HG03342 (cell line): ENCODE results near the gene UBR7.
"Not testable (repeated sequence)": the region's sequence is repeated elsewhere in the genome, so short reads cannot be mapped to it uniquely, and the experiment has no call there.

ENCODE experiments used
- ATAC-seq: cut with Tn5 transposase; IDR thresholded peaks from one replicate; pipeline ENCODE4 v1.9.1; 2021; ENCODE audit warnings: mild to moderate bottlenecking, moderate library complexity; ENCODE audit not compliant: unreplicated experiment

Gene UBR7

DNA sequence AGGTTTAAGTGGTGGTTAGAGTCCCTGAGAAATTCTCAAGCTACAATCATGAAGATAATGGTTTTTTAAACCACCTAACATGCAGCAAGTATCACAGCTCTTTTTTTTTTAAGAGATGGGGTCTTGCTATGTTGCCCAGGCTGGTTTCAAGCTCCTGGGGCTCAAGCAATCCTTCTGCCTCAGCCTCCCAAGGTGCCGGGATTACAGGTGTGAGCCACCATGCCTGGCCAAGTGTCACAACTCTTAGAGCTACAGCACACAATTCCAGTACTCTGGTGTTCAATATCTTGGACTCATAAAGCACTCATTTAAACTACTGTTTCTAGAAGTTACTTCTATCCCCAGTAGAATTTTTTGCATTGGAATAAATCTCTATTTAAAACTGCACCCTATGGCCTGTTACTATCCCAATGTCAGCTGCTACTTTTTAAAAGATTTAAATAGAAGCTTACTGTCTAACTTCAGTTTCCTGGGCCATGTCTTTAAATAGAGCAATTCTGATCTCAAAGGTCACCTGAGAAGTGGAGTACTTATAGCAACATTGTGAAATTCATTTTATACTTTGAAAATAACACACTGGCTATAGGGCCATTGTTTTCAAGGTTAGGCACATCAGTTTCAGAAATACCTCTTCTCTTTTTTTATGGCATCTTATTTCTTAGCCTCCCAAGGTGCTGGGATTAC is 11.6 kb upstream of the UBR7 start:
- no peak for ATAC-seq

DNA sequence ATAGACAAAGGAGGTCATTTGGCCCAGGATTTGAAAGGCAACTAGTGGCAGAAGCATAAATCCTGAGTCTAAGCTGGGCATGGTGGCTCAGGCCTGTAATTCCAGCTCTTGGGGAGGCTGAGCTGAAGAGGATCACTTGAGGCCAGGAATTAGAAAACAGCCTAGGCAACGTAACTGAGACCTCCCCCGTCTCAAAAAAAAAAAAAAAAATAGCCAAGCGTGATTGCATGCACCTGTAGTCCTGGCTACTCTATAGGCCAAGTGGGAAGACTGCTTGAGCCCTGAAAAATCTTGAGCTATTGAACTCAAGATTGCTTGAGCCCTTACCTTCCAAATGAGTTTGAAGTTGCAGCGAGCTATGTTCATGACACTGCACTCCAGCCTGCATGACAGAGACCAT is 8.0 kb upstream of the UBR7 start:
- ATAC-seq: no peak

DNA sequence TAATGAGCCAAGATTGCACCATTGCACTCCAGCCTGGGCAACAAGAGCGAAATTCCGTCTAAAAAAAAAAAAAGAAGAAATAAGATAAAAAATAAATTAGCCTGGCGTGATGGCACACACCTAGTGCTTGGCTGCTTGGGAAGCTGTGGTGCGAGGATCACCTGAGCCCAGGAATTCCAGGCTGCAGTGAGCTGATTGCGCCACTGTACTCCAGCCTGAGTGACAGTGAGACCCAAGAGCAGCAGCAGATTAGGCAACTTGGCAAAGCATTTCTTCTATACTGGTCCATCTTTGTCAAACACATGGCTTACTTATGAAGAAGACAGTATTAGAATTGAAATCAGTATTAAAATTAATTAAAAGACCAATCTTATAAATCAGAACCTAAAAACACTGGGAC is 6.5 kb upstream of the UBR7 start:
- no peak for ATAC-seq

DNA sequence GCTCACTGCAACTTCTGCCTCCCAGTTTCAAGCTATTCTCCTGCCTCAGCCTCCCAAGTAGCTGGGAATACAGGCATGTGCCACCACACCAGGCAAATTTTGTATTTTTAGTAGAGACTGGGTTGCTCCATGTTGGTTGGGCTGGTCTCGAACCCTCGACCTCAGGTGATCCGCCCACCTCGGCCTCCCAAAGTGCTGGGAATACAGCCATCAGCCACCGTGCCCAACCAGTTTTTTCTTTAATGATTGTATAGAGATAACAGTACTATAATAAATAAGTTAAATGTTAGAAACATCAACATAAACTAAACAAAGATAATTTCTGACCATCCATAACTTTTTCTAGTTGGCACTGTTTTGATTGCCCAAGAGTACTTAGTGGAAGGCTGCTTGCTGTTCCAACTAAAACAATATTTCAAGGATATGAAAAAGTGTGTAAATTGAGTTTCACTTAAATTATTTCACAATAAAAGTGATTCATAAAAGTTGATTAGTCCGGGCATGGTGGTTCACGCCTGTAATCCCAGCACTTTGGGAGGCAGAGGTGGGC is 5.8 kb upstream of the UBR7 start:
- ATAC-seq: no peak

DNA sequence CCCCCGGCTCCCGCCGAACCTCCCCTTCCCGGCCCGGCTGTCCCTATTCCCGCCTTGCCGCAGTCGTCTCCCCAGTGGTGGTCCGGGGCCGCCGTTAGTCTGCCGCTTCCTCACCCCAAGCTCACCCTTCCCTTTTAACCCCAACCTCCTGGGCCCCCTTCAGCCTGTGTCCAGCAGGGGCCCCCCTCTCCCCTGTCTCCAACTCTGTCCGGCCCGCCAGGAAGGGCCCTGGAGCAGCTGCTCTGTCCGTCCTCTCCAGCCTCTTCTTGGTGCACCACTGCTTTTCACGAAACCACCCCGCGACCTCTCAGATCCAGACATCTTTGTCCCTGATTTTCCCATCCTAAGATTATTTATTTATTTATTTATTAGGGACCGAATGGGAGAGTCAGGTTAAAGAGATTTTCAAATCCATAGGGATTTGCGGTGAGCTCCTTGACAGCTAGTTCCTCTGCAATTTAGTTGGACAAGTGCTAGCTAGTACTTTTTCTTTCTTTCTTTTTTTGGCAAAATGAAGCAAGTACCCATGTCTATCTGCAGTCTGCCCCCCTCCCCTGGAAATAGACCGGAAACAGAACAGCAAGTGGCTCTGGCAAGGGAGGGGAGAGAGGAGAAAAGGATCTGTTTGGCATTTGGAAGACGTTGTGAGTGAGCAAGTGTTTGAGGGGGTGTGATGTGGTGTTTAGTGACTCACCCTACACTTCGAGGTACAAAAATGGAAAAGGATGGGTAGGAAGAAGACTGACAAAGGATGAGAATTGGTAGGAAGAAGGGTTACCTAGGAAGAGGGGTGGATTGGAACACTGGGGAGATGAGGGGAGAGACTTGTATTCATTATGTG is 632 bp downstream of the UBR7 start:
- ATAC-seq: peak; percentile 39

DNA sequence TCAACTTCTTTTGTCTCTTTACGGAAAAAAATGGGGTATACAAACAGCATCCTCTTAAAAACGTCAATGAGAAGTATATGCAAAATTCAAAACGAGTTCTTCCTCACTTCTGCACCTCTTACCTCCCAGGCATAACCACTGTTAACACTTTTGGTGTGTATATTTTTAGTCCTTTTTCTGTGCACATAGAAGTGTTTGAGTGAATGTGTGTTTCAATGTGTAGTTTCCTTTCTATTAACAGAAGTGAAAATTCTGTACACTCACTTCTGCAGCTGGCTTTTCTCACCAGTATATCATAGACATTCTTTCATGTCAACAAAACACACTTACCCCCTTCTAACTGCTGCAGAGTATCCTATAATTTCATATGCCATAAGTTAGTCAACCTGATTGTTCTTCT is 5.4 kb downstream of the UBR7 start:
- ATAC-seq: peak; percentile 50

DNA sequence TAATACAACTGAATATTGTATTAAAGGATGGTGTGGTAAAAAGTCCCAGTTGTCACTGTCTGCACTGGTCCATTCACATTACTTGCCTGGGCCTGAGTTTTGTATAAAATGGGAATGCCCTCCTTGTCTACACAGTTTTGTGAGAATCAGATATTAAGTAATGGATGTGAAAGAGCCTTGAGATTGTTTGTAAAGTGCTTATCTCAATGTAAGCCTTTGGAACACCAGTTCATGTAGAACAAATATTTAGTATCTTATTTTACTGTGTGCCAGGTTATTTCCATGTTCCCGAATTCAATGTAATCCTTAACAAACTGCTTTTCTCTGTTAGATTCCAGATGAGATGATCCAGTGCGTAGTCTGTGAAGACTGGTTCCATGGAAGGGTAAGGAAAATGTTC is 7.5 kb downstream of the UBR7 start:
- no peak for ATAC-seq

DNA sequence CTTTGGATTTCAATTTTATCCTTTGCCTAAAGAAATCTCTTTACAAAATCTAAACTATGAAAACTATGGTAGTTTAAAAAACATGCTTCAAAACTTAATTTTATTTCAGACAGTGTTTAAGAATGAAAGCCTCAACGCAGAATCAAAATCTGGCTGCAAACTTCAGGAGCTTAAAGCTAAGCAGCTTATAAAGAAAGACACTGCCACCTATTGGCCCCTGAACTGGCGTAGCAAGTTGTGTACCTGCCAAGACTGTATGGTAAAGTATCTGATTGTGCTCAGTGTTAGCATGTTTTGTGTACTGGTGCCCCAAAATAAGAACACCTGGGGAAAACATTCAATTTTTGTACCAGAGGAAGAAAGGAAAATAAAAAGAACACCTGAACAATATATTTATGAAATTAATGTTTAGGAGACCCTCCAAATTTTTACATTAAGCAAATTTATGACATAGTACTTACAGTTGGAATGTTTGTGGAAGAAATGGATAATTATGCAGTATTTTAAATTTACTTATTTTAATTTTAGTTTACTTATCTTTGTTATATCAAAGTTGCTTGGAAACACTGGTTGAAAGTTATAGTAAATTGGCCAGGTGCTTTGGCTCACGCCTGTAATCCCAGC is 12.2 kb downstream of the UBR7 start:
- no peak for ATAC-seq

DNA sequence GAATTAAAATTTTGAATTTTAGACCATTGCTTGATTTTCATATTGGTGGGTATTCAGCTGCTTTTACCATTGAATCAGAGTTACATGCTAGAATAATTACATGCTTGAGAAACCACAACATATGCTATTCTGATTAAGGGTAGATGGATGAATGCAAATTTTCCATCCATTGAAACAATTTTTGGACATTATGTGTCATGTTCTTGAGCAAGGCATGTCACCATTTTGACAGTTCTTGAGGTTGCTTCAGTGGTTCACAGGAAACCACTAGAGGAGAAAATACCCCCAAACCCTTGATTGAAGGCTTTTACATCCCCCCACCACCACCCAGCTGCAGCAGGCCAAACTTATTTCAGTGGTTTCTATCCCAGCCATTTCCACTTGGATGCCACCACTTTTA is 13.5 kb downstream of the UBR7 start:
- ATAC-seq: no peak

DNA sequence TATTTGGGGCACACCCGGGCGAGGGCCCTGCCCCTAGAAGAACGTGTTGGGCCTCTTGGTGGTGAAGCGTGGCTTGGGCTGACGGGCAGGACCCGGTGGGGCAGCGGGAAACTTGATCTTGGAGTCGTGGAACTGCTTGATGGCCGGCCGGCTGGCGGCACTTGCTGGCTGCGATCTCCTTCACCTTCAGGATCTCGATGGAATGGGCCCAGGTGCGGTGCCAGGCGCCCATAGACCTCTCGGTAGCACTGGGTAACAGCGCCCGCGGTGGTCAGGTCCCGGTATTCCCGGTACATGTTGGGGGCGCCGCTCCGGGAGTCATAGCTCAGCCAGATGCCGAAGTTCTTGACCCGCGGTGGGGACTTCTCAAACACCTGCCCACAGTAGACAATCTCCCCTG is 16.5 kb downstream of the UBR7 start:
- no peak for ATAC-seq

DNA sequence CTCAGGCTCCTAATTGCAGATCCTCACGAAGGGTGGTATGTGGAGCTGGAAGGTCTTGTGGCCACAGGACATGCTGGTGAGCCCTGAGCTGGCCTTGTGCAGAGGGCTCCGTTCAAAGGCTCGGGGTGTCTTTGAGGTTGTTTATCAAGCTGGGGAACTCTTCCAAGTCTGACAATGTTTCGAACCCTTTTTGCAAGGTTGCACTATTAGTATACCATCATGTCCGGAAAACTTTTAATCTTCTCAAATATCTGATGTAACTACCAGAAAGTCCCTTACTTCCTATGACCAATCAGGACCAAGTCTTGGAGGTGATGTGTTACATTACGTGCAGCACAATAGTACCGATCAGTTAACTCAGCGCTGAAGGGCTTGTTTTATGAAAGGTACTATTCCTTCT is 21.5 kb downstream of the UBR7 start:
- no peak for ATAC-seq

DNA sequence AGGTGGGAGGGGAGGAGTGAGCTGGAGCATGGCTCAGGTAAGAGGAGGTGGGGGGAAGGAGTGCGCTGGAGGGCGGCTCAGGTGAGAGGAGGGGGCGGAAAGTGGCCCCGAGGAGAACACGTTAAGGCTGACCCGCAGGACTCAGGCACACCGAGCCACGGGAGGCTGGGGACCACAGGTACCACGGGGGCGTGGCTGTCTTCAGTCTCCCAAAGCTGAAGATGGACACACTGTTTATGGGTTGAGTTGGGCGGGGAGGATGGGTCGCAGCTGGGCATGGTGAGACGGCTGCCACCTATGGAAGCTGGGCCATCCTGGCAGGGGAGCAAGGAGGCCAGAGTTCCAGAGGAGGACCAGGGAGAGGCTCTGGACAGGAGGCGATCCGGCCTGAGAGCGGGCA is 23.5 kb downstream of the UBR7 start:
- no peak for ATAC-seq

DNA sequence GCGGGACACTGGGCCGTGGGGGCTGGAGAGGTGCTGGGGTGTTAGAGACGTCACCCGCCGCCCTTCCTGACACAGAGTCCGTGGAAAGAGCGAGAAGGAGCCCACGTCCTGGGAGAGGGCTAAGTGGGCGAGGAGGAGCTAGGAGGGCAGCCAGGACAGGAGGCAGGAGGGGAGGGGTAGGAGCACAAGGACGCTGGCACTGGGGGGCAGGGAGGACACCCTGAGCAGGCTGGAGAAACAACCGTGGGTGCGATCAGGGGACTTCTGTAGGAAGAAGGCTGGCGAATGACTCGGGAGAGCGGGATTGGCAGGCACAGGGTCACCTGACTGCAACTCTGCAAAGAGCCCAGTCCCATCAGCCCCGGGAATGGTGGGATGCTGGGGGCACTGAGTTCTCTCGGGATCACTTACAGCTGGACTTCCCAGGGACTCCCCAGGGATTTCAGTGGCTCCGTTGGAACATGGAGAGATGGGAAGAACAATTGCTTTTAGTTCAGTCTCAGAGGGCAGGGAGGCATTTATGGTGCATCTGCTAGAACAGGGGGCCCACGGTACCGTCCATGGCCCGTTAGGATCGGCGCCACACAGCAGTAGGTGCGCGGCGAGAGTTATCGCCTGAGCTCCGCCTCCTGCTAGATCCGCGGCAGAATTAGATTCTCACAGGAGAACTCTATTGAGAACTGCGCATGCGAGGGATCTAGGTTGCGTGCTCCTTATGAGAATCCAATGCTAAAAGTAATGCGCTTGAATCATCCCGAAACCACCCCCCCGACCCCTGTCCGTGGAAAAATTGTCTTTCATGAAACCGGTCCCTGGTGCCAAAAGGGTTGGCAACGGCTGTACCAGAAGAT is 24.3 kb downstream of the UBR7 start:
- no peak for ATAC-seq

DNA sequence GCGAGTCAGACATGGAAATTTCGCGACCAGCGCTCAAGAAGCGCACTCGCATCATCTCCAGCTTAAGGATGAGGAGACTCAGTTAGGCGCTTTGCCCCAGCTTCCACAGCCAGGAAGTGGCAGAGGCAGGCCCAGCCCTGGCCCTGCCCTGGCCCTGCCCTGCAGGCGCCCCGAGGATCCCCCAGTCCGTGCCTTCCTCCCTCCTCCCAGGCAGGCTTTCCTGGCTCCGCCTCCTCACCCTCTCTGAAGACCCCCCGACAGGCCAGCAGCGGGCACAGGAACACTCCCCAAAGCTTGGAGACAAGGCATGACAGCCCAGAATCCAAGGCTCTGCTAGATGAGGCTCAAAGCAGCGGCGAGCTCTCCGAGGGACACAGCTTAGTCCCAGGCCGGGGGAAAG is 25.1 kb downstream of the UBR7 start:
- no peak for ATAC-seq

DNA sequence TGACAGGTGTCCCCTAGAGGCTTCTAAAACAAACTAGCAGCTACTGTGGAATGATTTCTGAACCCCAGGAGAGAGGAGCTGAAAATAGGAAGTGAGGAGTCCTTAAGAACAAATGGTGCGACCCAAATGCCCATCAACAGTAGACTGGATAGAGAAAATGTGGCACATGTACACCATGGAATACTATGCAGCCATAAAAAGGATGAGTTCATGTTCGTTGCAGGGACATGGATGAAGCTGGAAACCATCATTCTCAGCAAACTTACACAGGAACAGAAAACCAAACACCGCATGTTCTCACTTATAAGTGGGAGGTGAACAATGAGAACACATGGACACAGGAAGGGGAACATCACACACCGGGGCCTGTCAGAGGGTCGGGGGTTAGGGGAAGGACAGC is 26.0 kb downstream of the UBR7 start:
- not testable (repeated sequence) for ATAC-seq

DNA sequence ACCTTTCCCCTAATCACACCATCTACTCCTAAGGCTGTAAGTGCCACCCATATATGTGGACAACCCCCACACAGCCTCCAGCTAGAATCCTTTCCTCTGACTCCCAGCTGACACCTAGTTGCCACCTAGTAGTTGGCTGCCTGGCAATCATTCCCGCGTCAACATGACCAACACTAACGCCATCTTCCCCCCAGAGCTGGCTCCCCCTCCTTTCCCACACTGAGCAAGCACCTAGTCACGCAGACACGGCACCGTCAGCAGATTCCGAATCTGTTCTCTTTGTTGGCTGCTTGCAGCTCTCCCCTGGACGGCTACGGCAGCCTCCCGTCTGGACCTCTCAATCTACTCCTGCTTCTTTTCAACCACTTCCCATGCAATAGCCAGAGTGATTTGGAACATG is 27.7 kb downstream of the UBR7 start:
- no peak for ATAC-seq

DNA sequence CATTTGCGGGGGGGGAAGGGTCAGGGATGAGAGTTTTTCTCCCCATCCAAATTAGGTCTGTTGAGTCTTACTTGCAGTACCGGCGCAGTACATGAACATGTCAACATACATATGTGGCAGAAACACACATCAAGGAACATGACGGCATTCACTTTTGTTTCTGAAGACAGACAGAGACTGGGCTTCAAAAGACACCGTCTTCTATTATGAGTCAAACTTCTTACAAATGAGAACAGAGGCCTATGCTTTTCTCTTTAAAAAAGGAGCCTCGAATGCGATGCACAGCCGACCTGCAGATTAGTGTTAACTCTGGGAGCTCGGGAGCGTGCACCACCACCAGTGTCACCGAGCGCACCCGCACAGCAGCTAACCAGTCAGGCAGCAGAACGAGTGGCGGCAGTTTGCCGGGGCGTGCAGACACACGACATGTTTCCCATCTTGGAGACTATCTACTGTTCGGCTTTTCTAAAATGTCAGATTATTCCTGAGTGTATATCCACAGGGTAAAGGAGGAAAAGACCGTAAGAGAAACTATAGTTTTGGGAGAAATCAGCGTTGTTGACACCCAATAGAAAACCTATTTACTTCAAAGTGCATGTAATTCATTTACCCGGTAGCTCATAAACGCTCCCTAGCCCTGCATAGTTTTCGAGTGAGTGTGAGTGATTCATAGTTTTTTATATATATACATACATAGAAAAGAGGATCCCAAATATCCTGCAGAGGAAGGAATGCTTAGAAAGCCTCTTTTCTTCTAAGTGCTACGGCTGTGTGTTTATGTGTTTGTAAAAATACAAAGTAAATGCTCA is 33.0 kb downstream of the UBR7 start:
- ATAC-seq: no peak

DNA sequence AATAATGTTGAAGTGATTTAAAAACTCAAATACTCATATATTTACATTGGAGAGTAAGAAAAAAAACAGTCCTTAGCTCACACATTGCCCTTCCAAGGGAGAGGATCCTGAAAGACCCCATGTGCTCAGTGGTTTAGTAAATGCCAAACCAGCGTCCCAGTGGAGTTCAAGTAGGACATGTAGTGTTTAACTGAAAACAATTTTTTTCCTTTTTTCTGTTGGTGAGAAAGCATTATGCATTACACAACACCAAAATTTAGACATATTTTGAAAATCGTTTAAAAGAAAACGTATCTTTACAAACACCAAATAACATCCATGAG is 33.6 kb downstream of the UBR7 start:
- ATAC-seq: no peak

DNA sequence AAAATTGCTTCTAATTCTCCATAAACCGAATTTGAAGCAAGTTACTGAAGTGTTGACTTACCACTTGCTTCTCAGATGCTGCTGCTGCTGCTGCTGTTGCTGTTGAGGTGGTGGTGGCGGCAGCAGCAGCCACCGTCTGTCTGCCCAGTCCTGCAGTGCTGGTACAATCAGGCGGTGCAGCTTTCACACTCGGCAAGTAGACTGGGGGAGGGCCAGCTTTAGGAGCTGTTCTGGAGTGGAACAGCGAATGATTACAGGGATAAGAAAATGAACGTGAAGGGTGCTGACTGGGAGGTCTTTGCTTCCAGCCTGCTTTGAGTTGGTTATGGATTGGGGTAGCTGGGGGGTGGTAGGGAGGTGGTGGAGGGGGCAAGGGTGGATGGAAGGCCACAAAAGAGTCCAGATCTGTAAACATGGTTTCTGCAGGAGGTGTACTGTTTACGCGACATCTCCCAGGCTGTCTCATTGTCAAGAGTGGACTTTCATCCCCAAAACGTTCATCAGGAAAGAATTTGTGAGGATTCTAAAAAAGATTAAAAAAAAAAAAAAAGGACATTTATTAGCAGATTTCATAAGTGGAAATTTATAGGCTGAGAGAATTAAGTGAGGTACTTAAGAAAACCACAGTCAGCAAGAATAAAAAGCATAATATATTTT is 38.8 kb downstream of the UBR7 start:
- ATAC-seq: no peak

DNA sequence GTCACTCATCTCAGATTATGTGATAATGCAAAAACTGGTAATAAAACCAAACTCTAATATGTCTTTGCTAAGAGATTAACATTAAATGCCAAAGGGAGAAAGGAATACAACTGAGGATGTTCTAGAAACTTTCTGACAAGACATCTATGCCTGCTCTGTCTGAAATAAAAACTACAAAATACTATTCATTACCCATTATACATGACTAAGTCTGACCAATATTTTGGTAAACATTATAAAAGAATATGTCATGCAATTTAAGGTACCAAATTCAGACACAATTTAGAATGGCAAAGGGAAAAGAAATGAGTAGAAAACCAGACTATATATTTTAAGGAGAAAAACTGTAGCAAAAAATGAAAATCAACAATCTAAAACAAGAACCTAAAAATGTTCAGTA is 39.5 kb downstream of the UBR7 start:
- ATAC-seq: no peak
